HG03139 (cell line): Measurements from ENCODE around the gene AXIN1.
"Not testable (repeated sequence)": the region's sequence is repeated elsewhere in the genome, so short reads cannot be mapped to it uniquely, and the experiment has no call there.

Experiments
- ATAC-seq: cut with Tn5 transposase; IDR thresholded peaks from one replicate; pipeline ENCODE4 v1.9.1; 2021; ENCODE audit not compliant: unreplicated experiment

AXIN1 gene, protein sequence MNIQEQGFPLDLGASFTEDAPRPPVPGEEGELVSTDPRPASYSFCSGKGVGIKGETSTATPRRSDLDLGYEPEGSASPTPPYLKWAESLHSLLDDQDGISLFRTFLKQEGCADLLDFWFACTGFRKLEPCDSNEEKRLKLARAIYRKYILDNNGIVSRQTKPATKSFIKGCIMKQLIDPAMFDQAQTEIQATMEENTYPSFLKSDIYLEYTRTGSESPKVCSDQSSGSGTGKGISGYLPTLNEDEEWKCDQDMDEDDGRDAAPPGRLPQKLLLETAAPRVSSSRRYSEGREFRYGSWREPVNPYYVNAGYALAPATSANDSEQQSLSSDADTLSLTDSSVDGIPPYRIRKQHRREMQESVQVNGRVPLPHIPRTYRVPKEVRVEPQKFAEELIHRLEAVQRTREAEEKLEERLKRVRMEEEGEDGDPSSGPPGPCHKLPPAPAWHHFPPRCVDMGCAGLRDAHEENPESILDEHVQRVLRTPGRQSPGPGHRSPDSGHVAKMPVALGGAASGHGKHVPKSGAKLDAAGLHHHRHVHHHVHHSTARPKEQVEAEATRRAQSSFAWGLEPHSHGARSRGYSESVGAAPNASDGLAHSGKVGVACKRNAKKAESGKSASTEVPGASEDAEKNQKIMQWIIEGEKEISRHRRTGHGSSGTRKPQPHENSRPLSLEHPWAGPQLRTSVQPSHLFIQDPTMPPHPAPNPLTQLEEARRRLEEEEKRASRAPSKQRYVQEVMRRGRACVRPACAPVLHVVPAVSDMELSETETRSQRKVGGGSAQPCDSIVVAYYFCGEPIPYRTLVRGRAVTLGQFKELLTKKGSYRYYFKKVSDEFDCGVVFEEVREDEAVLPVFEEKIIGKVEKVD

DNA sequence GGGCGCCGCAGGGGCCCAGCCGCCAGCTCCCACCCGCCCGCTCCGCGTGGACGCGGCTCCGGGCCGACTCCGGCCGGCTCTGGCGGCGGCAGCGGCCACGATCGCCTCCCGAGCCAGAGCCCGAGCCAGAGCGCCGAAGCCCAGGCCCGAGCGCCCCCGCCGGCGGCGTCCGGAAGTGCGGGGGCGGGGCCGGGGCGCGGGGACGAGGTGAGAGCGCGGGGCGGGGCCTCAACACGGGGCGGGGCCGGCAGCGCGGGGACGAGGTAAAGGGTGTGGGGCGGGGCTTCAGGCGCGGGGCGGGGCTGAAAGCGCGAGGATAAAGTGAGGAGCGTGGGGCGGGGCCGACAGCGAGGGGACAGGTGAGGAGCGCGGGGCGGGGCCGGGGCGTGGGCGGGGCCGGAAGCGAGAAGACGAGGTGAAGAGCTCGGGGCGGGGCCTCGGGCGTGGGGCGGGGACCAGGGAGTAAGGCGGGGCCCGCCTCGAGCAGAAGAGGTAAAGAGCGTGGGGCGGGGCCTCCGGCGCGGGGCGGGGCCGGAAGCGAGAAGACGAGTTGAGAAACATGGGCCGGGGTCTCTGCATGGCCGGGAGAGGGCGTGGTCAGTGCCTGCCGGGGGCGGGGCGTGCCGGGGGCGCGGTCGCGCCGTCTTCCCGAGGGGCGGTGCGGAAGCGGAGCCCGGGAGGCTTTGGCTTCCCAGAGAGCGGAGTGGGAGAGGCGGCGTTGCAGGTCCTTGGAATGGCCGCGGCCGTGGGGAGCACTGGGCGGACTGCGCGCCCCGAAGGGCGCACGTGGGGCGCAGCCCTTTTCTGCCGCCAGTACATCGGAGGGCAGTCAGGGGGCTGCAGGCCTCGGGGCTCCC is at the start of gene AXIN1:
Gene AXIN1 (minus strand): TSS at position 177 of the 857 bp plus-strand sequence. CDS start 5,698 bp downstream, outside the sequence.
- peak; percentile 54 for ATAC-seq

DNA sequence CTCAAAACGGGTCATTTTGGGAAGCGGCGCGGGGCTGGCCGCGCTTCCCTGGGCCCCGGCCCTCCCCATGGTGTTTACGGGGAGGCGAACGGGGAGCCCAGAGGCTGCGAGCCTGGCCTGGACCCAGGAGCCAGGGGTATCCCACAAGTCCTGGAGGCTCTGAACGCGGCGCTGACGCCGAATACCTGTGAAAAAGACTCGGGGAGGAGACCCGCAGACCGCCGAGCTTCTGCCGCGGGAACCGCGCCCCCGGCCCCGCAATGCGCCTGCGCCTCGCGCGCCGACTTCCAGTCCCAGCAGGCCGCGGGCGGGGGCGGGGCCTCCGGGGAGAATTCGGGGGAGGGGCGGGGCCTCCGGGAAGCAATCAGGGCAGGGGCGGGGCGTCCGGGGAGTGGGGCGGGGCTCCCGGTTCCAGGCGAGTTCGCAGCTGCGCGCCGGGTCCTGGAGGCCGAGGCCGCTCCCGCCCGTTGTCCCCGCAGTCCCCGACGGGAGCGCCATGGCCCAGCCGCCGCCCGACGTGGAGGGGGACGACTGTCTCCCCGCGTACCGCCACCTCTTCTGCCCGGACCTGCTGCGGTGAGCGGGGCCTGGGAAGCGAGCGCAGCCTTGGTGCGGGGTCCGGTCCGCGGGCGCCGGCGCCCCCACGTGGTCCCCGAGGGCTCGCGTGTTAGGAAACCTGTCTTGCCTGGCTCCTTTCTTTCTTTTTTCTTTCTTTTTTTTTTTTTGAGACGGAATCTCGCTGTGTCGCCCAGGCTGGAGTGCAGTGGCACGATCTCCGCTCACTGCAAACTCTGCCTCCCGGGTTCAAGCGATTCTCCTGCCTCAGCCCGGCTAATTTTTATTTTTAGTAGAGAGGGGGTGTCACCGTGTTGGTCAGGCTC is 49.2 kb upstream of the AXIN1 start, which contains the start of gene DECR2:
Gene DECR2 (plus strand): TSS at position 418 of the 881 bp plus-strand sequence. CDS start 79 bp downstream, at position 497.
- peak; percentile 45 for ATAC-seq

DNA sequence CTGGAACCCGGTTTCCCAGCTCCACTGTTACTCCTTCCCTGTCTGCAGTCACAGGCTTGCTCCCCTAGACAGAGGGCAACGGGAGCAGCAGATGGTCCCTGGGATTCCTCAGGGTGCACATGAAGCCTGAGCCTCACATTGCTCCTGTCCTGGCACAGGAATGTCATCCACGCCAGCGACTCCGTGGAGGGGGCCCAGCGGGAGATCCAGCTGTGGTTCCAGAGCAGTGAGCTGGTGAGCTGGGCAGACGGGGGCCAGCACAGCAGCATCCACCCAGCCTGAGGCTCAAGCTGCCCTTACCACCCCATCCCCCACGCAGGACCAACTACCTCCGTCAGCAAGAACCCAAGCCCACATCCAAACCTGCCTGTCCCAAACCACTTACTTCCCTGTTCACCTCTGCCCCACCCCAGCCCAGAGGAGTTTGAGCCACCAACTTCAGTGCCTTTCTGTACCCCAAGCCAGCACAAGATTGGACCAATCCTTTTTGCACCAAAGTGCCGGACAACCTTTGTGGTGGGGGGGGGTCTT is 47.6 kb upstream of the AXIN1 start:
- ATAC-seq = no peak

DNA sequence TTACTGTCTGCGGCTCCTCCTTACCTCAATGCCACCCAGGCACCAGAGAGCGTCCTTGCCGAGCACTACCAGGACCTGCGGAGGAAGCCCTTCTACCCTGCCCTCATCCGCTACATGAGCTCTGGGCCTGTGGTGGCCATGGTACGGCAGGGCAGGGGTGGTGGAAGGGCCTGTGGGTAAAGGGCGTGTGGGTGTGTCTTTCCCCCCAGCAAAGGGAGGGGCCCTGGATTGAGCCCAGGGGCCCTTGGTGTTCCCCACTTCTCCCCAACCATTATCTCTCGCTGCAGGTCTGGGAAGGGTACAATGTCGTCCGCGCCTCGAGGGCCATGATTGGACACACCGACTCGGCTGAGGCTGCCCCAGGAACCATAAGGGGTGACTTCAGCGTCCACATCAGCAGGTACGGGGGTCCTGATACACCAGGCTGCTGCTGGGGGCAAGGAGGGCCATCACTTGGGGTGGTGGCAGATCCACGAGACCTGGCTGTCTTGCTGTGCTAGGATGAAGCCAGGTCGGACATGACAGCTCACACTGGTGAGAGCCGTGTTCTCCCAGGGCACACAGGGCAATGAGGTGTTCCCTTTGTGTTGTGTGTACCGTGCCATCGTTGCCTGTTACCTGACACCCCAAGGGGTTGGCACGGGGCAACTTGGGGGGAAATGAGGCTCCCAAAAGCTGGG is 47.0 kb upstream of the AXIN1 start:
- ATAC-seq = no peak

DNA sequence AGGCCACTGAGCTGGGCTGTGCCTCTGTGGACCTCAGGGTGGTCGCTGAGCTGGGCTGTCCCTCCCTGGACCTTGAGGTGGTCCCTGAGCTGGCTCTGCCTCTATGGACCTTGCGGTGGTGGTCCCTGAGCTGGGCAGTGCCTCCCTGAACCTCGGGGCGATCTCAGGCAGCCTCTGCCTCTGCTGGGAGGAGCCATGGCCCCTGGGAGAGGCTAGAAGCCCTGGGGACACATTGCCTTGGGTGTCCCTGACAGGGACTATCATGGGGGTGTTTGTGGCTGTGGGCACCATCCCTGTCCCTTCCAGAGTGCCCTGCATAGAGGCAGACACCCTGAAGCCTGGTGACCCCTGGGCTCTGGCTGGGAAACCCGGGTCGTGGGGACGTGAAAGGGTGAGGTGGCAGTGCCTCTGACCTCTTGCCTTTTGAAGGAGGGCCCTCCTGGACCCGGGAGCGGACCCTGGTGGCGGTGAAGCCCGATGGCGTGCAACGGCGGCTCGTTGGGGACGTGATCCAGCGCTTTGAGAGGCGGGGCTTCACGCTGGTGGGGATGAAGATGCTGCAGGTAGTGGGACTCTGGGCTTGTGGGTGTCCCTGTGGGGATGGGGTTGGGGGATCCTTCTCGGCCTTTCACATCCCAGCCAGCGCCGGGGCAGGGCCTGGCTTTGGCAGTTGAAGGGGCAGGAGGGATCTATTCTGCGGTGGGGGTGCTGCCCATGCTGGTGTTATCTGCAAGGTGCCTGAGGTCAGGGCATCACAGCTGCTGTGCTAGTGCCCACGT is 46.2 kb upstream of the AXIN1 start:
- ATAC-seq = no peak

DNA sequence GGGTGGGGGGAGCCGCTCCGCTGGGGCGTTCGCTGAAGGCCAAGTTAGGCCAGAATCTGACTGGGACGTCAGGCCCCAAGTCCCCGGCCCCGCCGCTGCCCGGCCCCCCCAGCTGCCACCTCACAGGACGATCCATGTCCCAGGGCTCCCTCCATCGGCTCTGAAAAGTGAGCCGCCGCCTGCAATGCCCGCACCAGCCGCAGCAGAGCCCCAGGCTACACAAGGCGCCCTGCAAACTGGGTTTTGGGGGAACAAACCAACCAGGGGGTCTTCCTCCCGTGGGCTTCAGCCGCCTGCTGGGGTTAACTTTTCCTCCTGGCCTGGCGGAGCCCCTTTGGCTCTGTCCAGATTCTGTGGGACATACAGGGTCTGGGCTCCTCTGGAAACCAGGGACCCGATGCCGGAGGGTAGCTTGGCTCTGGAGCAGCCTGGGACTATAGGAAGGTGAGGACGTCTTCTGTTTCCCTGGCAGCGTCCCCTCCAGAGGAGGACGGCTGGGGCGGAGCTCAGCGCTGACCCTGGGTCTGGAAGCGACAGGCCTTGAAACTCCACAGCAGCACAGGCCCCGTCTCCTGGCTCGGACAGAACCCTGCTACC is 45.3 kb upstream of the AXIN1 start:
- no peak for ATAC-seq

DNA sequence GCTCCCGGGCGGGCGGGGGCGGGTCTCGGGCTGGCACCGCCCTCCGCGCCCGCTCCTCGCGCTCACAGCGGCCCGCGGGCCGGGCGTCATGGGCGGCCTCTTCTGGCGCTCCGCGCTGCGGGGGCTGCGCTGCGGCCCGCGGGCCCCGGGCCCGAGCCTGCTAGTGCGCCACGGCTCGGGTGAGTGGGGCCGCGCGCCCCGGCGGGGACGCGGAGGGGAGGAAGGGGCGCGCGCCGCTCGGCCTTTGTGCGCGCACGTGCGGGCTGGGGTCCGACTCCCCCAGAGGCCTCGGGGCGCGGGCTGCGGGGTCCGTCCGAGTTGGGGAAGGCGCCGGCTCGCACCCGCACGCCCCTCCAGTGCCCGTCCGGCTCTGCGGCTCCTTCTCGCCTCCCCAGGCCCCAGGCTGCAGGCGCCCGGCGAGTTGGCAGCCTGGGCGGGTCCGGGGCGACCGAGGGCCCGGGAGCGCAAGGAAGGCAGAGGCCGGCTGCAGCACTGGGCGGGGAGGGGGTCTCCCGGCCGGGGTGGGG is 44.7 kb upstream of the AXIN1 start, which contains the start of gene NME4:
Gene NME4 (plus strand): TSS at position 65 of the 527 bp plus-strand sequence. CDS start 24 bp downstream, at position 89.
- ATAC-seq = no peak

DNA sequence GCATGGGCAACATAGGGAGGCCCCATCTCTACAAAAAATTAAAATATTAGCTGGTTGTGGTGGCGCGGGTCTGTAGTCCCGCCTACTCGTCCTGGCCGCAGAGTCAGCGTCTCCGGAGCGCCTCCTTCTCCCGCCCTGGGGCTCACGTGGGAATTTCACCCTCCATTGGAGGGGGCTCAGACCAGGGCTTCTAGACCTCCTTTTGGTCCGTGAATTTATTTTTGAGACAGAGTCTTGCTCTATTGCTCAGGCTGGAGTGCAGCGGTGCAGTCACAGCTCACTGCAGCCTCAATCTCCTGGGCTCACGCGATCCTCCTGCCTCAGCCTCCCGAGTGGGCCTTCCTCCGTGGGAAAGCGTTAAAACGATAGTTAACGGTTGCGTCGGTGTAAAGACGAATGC is 44.1 kb upstream of the AXIN1 start:
- ATAC-seq = no peak

DNA sequence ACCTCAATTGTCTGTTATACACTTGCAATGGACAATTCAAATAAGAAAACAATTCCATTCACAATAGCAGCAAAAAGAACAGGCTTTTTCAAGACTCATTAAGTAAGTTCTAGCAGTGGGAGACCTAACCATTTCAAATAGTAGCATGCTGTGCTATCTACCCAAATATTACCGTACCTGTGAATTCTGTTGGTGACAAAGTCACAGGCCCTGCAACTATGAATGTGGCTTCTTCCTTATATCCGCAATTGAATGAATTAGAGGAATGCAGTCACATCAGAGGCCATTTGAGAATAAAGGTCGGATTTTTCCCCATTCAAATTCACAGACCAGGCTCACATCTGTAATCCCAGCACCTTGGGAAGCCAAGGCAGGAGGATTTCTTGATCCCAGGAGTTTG is 43.7 kb upstream of the AXIN1 start:
- no peak for ATAC-seq

DNA sequence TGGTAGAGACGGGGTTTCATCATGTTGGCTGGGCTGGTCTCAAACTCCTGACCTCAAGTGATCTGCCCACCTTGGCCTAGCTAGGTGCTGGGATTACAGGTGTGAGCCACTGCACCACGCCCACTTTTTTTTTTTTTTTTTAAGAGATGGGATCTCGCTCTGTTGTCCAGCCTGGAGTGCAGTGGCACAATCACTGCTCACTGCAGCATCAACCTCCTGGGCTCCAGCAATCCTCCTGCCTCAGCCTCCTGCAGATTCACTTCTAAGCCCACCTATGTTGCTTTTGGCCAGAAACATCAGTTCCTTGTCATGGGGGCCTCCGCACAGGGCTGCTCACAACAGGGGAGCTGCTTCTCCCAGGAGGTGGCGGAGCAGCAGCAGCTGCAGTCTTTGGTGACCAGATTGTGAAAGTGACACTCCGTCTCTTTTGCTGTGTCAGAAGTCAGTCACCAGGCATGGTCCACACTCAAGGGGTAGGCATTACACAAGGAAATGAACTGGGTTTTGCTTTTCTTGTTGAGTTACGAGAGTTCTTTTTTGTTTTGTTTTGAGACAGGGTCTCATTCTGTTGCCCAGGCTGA is 40.0 kb upstream of the AXIN1 start:
- no peak for ATAC-seq

DNA sequence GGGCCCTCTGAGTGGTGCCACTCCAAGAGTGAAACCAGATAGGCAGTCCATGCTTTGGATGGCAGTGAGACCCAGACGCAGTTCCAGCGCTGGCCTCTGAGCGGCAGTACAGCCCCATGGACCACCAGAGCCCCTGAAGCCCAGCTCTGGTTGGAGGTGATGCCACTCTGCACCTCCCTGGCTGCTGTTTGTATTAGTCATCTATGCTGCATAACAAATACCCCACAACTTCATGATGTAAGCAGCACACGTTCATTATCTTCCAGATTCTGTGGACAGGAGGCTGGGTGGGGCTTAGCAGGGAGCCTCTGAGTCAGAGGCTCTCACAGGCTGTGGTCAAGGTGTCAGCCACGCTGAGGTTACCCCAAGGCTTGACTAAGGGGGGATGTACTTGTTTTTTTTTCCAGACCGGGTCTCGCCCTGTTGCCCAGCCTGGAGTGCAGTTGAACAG is 39.4 kb upstream of the AXIN1 start:
- ATAC-seq = no peak

DNA sequence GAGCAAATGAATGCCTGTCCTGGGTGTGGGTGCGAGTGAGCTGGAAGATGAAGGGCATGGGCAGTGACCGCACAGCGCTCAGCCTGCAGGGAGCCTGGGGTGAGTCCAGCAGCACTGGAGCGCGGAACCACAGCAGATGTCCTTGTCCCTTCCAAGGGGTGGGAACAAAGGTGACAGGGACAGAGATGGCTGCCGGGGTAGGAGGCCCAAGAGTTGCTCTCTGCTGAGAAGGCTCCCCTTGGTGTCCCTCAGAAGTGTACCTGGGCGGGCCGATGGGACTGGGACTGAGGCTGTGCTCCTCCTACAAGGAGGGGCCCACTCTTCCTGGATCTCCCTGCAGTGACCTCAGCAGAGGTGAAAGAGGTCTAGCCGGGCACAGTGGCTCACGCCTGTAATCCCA is 36.8 kb upstream of the AXIN1 start:
- no peak for ATAC-seq

DNA sequence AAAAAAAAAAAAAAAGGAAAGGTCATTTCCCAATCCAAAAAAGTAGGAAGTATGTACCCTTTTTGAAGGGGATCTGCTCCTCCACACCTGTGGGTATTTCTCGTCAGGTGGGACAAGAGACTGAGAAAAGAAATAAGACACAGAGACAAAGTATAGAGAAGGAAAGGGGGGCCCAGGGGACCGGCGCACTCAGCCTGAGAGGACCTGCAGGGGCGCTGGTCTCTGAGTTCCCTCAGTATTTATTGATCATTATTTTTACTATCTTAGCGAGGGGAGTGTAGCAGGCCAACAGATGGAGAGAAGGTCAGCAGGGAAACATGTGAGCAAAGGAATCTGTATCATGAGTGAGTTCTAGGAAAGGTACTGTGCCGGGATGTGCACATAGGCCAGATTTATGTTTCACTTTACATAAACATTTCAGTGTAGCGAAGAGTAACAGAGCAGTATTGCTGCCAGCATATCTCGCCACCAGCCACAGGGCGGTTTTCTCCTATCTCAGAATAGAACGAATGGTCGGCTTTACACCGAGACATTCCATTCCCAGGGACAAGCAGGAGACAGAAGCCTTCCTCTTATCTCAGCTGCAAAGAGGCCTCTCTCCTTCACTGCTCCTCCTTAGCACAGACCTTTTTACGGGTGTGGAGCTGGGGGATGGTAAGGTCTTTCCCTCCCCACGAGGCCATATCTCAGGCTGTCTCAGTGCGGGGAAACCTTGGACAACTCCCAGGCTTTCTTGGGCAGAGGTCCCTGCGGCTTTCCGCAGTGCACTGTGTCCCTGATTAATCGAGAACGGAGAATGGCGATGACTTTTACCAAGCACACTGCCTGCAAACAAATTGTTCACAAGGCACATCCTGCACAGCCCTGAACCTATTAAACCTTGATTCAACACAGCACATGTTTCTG is 35.5 kb upstream of the AXIN1 start:
- ATAC-seq = not testable (repeated sequence)

DNA sequence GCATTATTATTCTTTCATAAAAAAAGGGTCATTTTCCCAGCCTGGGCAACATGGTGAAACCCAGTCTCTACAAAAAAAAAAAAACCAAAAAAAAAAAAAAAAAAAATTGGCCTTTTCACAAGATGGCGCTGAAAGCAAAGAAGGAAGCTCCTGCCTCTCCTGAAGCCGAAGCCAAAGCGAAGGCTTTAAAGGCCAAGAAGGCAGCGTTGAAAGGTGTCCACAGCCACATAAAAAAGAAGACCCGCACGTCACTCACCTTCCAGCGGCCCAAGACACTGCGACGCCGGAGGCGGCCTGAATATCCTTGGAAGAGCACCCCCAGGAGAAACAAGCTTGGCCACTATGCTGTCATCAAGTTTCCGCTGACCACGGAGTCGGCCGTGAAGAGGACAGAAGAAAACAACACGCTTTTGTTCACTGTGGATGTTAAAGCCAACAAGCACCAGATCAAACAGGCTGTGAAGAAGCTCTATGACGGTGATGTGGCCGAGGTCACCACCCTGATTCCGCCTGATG is 34.2 kb upstream of the AXIN1 start:
- ATAC-seq = no peak

DNA sequence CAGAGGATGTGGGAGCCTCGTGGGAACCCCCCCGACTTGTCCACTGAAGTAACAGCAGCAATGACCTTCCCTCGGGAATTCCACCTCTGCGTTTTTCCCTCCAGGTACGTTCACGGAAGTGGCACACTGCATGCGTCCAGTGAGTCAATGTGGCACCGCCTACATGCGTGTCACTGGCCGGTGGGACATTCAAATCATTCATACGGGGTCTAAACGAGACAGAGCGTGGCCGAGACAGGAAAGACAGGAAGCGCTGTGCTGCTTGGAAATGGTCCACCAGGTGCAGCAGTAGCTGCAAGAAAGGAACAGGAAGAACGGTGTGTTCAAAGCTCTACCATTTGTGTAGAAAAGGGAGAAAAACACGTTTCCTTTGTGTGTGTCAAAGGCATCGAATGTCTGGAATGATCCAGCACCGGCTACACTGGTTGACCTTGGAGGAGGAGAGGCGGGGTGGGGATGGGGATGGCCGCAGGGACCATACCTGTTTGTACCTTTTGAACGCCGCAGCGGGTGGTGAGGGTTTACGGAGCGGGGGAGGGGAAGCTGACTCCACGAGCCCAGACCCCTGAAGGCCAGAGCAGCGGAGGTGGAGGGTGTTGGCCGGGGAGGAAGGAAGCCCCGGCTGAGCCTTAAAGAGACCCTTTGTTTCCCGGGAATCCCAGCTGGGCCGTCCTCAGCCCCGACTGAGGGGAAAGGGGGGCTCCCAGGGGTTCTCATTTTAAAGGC is 31.0 kb upstream of the AXIN1 start:
- ATAC-seq = no peak
